Gastrocnemius medialis (tissue), 4 donors: ENCODE data around the gene FAM50A. TPM values are rescaled to one million over a fixed set of nuclear protein-coding genes. Genes with fewer than 3 reads are reported as not detected.

Experiments
- ATAC-seq, 2 donors: fragments of 150-250 bp; one replicate each; pipeline ENCODE4 v1.9.1; 2016
- DNase-seq, 2 donors: peaks; one replicate each; pipeline ENCODE4 v3.0.0-alpha.2; 2019
- H3K27ac ChIP-seq, 4 donors: fragments of 200-600 bp; sonication (generic); 1 replicate in 1 of 4; 2 replicates in 3 of 4; pipeline ENCODE4 v1.5.1; 2016 to 2018; ENCODE audit warnings: mild to moderate bottlenecking in 2 of 4, moderate library complexity in 1 of 4
- H3K27me3 ChIP-seq, 3 donors: fragments of 200-600 bp; sonication (generic) in 2 of 3; 1 replicate in 1 of 3; 2 replicates in 2 of 3; pipeline versions ENCODE4 v1.5.1 to v1.6.0; 2016 to 2019; ENCODE audit warnings: mild to moderate bottlenecking in 1 of 3, moderate library complexity in 1 of 3
- H3K36me3 ChIP-seq, 2 donors: fragments of 200-600 bp; sonication (generic) in 1 of 2; one replicate each; pipeline ENCODE4 v1.5.1; 2017 to 2018
- H3K4me1 ChIP-seq, 2 donors: fragments of 200-600 bp; sonication (generic) in 1 of 2; one replicate each; pipeline ENCODE4 v1.5.1; 2016 to 2017; ENCODE audit warnings: mild to moderate bottlenecking in 2 of 2
- H3K4me3 ChIP-seq, 4 donors: fragments of 200-600 bp; sonication (generic) in 3 of 4; 1 replicate in 1 of 4; 2 replicates in 3 of 4; pipeline ENCODE4 v1.5.1; 2016 to 2019; ENCODE audit warnings: mild to moderate bottlenecking in 2 of 4
- H3K9me3 ChIP-seq, 3 donors: fragments of 200-600 bp; sonication (generic) in 2 of 3; 1 replicate in 1 of 3; 2 replicates in 2 of 3; pipeline ENCODE4 v1.5.1; 2016 to 2019
- POLR2A ChIP-seq, 2 donors: fragments of 450-650 bp; IDR thresholded peaks; one replicate each; pipeline ENCODE4 v1.6.1; 2017; ENCODE audit warnings: antibody characterized with exemption in 2 of 2, mild to moderate bottlenecking in 2 of 2, moderate library complexity in 2 of 2
- in situ Hi-C, 4 donors: fragments of 200-750 bp; cut with MboI; loops; one replicate each; pipeline versions ENCODE4 v1.15.0 to v1.8.0; 2017; ENCODE audit warnings: low sequenced_read_pairs in 4 of 4
- intact Hi-C: fragments of 100-400 bp; cut with DNase I; formaldehyde crosslinking; loops from one replicate; pipeline ENCODE4 v1.15.1; 2023; ENCODE audit warnings: low total_unique reads
- total RNA-seq, 4 donors: library from RNA; depleted of rRNA; stranded (reverse); fragments of >200 nt; gene quantifications; one replicate each; pipeline versions ENCODE4 v1.1.0 to v1.2.3, GENCODE V29; 2016
- TF ChIP-seq, protein P1 (sequence below), 5 experiments: fragments of 450-650 bp in 3 of 5; fragments of 200-600 bp in 2 of 5; sonication (generic) in 2 of 5; IDR thresholded peaks in 4 of 5; conservative IDR thresholded peaks in 1 of 5; 1 replicate in 4 of 5; 2 replicates in 1 of 5; pipeline ENCODE4 v1.5.1; 2016 to 2019; ENCODE audit warnings: antibody characterized with exemption in 5 of 5, mild to moderate bottlenecking in 3 of 5, moderate library complexity in 3 of 5

The FAM50A gene
- total RNA-seq, 4 donors from 2014 or later, result 30.9 to 55.4 (median 45.3) TPM

DNA sequence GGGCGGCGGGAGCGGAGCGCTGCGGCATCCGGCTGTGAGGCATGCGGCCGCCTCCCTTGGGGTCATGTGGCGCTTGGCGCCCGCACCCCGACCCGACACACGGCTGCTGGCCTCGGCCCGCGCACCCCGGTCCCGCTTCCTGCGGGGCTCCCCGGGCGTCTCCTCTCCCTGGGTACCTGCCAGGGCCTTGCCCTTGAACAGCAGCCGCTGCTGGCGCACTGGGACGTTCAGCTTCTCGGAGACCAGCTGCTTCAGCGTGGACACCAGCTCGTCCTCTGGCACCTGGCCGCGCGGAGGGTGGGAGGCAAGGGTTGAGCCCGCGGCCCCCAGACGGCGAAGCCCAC lies 42.1 kb downstream of the FAM50A start:
- H3K27ac ChIP-seq, result peak overlapping the region; percentile 81 to 91 (median 85)
- peaks cover 17 to 32% of the 10 kb centered on the region in 2 donors for H3K4me1 ChIP-seq

DNA sequence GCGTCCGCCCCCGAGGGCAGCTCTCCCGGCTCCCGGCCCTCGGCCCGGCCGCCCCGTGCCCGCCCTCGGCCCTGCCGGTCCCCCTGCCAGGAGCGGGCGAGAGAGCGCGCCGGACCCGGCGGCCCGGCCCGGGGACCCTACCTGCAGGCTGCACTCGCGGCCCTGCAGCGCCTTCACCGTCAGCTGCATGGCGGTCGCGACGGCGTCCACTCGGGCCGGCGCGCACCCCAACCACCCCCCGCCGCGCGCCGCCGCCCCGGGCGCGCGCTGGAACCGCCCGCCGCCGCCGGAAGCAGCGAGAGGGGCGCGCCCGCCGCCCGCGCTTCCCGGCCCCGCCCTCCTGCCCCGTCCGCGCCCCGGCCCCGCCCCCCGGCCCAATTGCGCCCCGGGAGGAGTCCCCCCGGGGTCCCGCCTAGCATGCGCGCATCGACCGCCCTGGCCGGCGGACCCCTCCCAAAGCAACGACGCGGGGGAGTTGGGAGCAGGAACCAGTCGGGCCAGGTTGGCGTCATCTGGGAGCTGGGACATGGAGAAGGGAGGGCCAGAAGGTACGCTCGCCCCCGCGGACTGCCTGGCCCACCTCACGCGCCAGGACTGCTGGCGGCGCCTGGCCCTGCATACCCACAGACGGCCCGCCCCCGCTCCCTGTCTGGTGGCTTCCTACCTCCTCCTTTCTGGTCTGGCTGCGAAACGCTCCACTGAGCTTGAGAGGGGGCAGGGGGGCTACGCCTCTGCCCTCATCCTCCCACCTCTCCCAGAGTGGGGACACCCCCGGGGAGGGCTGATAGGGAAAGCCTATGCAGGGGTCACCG lies 42.7 kb downstream of the FAM50A start, which contains the start of gene UBL4A:
Gene UBL4A, minus strand, starts transcription at position 220 of the 812 bp plus-strand sequence. Its CDS starts 31 bp downstream, at position 189.
- intact Hi-C loops, result loop anchor here (5.0 kb wide), 2 partner anchors 74 to 89 kb away; partner anchors contain the start of genes RPL10 and TAFAZZIN
- peaks cover 17 to 32% of the 10 kb centered on the region in 2 donors for H3K4me1 ChIP-seq
- peak; percentile 29 to 43 for ATAC-seq

More for the DNA sequence above, 42.1 kb downstream of the FAM50A start:
- H3K27me3 ChIP-seq, result no peaks in the 10 kb centered on the region
- in situ Hi-C loops (no loop called here), intact Hi-C loops (loop anchor here (5.0 kb wide), 2 partner anchors 74 to 89 kb away; partner anchors contain the start of genes RPL10 and TAFAZZIN)
- no peaks in the 10 kb centered on the region for H3K9me3 ChIP-seq
- TF ChIP-seq, protein P1, sequence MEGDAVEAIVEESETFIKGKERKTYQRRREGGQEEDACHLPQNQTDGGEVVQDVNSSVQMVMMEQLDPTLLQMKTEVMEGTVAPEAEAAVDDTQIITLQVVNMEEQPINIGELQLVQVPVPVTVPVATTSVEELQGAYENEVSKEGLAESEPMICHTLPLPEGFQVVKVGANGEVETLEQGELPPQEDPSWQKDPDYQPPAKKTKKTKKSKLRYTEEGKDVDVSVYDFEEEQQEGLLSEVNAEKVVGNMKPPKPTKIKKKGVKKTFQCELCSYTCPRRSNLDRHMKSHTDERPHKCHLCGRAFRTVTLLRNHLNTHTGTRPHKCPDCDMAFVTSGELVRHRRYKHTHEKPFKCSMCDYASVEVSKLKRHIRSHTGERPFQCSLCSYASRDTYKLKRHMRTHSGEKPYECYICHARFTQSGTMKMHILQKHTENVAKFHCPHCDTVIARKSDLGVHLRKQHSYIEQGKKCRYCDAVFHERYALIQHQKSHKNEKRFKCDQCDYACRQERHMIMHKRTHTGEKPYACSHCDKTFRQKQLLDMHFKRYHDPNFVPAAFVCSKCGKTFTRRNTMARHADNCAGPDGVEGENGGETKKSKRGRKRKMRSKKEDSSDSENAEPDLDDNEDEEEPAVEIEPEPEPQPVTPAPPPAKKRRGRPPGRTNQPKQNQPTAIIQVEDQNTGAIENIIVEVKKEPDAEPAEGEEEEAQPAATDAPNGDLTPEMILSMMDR (IDR thresholded peaks at IDR 0.05 in 4 of 5, conservative IDR thresholded peaks at IDR 0.05 in 1 of 5), result no peak
- no peak for TF ChIP-seq POLR2A (IDR thresholded peaks at IDR 0.05)
- DNase-seq (peak; percentile 8 to 43), ATAC-seq (peak; percentile 8 to 14)
- peak overlapping the region; percentile 55 to 67 (median 64) for H3K4me3 ChIP-seq
- H3K36me3 ChIP-seq, result no peaks in the 10 kb centered on the region

GRCh38 chrX:154487518-154488290 lies 43.8 kb downstream of the FAM50A start:
- intact Hi-C loops (loop anchor here (5.0 kb wide), 2 partner anchors 75 to 90 kb away; partner anchors contain the start of genes RPL10 and TAFAZZIN), in situ Hi-C loops (no loop called here)
- ATAC-seq (no peak), DNase-seq (no peak)
- peaks cover 17 to 32% of the 10 kb centered on the region in 2 donors for H3K4me1 ChIP-seq
- TF ChIP-seq POLR2A (IDR thresholded peaks at IDR 0.05), result no peak
- TF ChIP-seq, protein P1 (IDR thresholded peaks at IDR 0.05 in 4 of 5, conservative IDR thresholded peaks at IDR 0.05 in 1 of 5), result no peak
- H3K27me3 ChIP-seq, result no peaks in the 10 kb centered on the region
- no peaks in the 10 kb centered on the region for H3K36me3 ChIP-seq
- no peaks in the 10 kb centered on the region for H3K9me3 ChIP-seq
- no peak overlapping the region for H3K4me3 ChIP-seq
- peak overlapping the region in 2 of 4 donors; percentile 82 to 91 for H3K27ac ChIP-seq

More for the DNA sequence above, 42.7 kb downstream of the FAM50A start, which contains the start of gene UBL4A:
- H3K36me3 ChIP-seq, result no peaks in the 10 kb centered on the region
- peak in 1 of 2 donors; percentile 28 for DNase-seq
- no peaks in the 10 kb centered on the region for H3K9me3 ChIP-seq
- in situ Hi-C loops, result no loop called here
- peak within 1 kb of the TSS; percentile 55 to 67 (median 64) for H3K4me3 ChIP-seq
- H3K27me3 ChIP-seq, result no peaks in the 10 kb centered on the region
- peak within 1 kb of the TSS; percentile 82 to 91 (median 88) for H3K27ac ChIP-seq
- TF ChIP-seq POLR2A (IDR thresholded peaks at IDR 0.05), result peak; percentile 67 to 75
- TF ChIP-seq, protein P1 (IDR thresholded peaks at IDR 0.05 in 4 of 5, conservative IDR thresholded peaks at IDR 0.05 in 1 of 5), result no peak

- H3K4me3 ChIP-seq, result no peak overlapping the region
- intact Hi-C loops, result loop anchor here (5.0 kb wide), 2 partner anchors 76 to 91 kb away; partner anchors contain the start of genes RPL10 and TAFAZZIN
- TF ChIP-seq POLR2A (IDR thresholded peaks at IDR 0.05), result no peak
- TF ChIP-seq, protein P1 (IDR thresholded peaks at IDR 0.05 in 4 of 5, conservative IDR thresholded peaks at IDR 0.05 in 1 of 5), result no peak
- peak overlapping the region in 1 of 4 donors; percentile 89 for H3K27ac ChIP-seq
- in situ Hi-C loops, result no loop called here
- no peaks in the 10 kb centered on the region for H3K27me3 ChIP-seq
- DNase-seq (no peak), ATAC-seq (no peak)
- H3K4me1 ChIP-seq, result peaks cover 17 to 32% of the 10 kb centered on the region in 2 donors
- no peaks in the 10 kb centered on the region for H3K36me3 ChIP-seq
- H3K9me3 ChIP-seq, result no peaks in the 10 kb centered on the region
Measured at GRCh38 chrX:154488336-154489075, 44.6 kb downstream of the FAM50A start.
